ENCODE measurements around the gene ITGB1.

- TF ChIP-seq GTF2F1 (IDR thresholded peaks at IDR 0.05; ENCODE audit: borderline replicate concordance, low read depth, low read length) = no peak
- TF ChIP-seq EP300 (IDR thresholded peaks at IDR 0.05; ENCODE audit: borderline replicate concordance in 1 of 2, low read depth in 2 of 2, low read length in 2 of 2) = no peak
- no peak for TF ChIP-seq POLR2A (IDR thresholded peaks at IDR 0.05; ENCODE audit: control extremely low read depth in 1 of 2, low read depth in 2 of 2, low read length in 2 of 2)
- TF ChIP-seq EZH2 (IDR thresholded peaks at IDR 0.05; ENCODE audit: low read depth, low read length, severe bottlenecking) = no peak
- TF ChIP-seq TCF12 (IDR thresholded peaks at IDR 0.05; ENCODE audit: low read depth, low read length) = no peak
Observed at GRCh38 chr10:32889631-32890212, 68.3 kb downstream of the ITGB1 start.

Measured in H1 (cell line).